ENCODE data around the gene OVCA2. TPM values are rescaled to one million over a fixed set of nuclear protein-coding genes. Genes with fewer than 3 reads are reported as not detected.
A peak's percentile ranks its signal among the peaks of the same experiment; 100 is the strongest.

The OVCA2 gene
- total RNA-seq, 1 donor from 2014 or later, result 27.8 TPM

DNA sequence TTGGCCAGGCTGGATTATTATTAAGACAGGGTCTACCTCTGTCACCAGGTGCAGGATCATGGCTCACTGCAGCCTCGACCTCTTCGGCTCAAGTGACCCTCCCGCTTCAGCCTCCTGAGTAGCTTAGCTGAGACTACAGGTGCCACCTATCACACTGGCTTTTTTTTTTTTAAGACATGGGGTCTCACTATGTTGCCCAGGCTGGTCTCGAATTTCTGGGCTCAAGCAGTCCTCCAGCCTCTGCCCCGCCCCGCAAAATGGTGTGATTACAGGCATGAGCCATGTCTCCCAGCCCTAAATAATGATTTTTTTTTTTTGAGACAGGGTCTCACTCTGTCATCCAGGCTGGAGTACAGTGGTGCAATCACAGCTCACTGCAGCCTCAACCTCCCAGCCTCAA, 5.8 kb downstream of the OVCA2 start:
- no peak overlapping the region for H3K27ac Mint-ChIP-seq
- DNase-seq (ENCODE audit: extremely low spot score, unreplicated experiment), result no peak
- peaks cover 19% of the 10 kb centered on the region for H3K4me1 Mint-ChIP-seq (ENCODE audit: unreplicated experiment)
- peaks cover 8% of the 10 kb centered on the region for H3K36me3 Mint-ChIP-seq
- H3K4me3 Mint-ChIP-seq, result no peak overlapping the region
- no peak for TF ChIP-seq CTCF (conservative IDR thresholded peaks at IDR 0.05)
- H3K9me3 Mint-ChIP-seq, result no peaks in the 10 kb centered on the region
- peaks cover 25% of the 10 kb centered on the region for H3K27me3 Mint-ChIP-seq

- Mint-ChIP-seq H3K9me3 (no peaks in the 10 kb centered on the region), H3K36me3 (no peaks in the 10 kb centered on the region), H3K4me1 (ENCODE audit: unreplicated experiment) (peaks cover 16% of the 10 kb centered on the region), H3K27ac (peak overlapping the region; percentile 85), H3K4me3 (peak overlapping the region; percentile 87), H3K27me3 (peaks cover 32% of the 10 kb centered on the region)
- TF ChIP-seq CTCF (conservative IDR thresholded peaks at IDR 0.05), result no peak
- no peak for DNase-seq (ENCODE audit: extremely low spot score, unreplicated experiment)
Observed at GRCh38 chr17:2048805-2049204, 7.0 kb downstream of the OVCA2 start.

DNA sequence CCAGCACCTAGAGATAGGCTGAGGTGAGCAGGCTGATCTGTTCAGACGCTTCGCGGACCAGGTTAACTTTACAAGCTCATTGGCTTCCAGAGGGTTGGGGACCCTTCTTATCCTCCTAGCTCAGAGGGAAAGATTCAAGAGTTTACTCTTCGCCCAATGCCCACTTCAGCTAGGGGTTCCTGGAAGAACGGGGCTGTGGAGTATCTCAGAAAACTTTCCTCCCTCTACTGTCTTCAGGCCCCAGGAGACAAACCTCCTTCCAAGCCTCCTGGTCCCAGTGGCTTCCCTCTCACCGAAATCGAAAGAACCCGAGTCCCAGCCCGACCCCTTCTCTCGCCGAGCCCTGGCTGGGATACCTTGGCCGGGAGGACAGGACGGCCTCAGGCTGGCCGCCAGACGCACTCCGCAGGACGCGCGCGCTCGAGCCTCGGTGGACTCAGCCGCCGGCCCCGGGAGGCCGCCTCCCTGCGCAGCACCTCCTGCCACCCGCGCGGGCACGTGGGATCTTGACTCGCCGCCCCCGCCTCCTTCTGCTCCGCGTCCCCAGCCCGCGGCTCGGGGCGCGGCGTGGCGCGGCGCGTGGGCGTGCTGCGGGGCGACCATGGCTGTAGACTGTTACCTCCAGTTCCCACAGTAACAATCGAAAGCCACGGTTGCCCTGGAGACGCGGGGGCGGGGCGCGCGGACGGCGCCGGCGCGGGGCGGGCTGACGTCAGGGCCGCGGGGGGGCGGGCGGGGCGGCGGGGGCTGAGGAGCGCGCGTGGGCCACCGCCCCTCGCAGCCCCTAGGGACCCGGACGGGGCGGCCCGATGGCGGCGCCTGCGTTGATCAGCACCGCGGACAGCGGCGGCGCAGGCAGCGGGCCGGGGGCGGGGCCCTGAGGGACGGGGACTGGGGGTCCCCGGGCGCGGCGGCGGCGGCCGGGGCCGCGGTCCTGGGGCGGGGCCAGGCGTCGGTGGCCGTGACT, 7.8 kb downstream of the OVCA2 start:
- Mint-ChIP-seq H3K4me3 (peak overlapping the region; percentile 87), H3K36me3 (no peaks in the 10 kb centered on the region), H3K27ac (peak overlapping the region; percentile 85), H3K4me1 (ENCODE audit: unreplicated experiment) (peaks cover 15% of the 10 kb centered on the region), H3K27me3 (peaks cover 37% of the 10 kb centered on the region), H3K9me3 (no peaks in the 10 kb centered on the region)
- peak; percentile 88 for DNase-seq (ENCODE audit: extremely low spot score, unreplicated experiment)
- TF ChIP-seq CTCF (conservative IDR thresholded peaks at IDR 0.05), result no peak

- peak; percentile 38 for TF ChIP-seq CTCF (conservative IDR thresholded peaks at IDR 0.05)
- no peaks in the 10 kb centered on the region for H3K36me3 Mint-ChIP-seq
- DNase-seq (ENCODE audit: extremely low spot score, unreplicated experiment), result no peak
- no peak overlapping the region for H3K4me3 Mint-ChIP-seq
- peak overlapping the region; percentile 62 for H3K27ac Mint-ChIP-seq
- peaks cover 13% of the 10 kb centered on the region for H3K4me1 Mint-ChIP-seq (ENCODE audit: unreplicated experiment)
- peaks cover 39% of the 10 kb centered on the region for H3K27me3 Mint-ChIP-seq
- no peaks in the 10 kb centered on the region for H3K9me3 Mint-ChIP-seq
Observed at GRCh38 chr17:2050300-2051060, 8.7 kb downstream of the OVCA2 start.

DNA sequence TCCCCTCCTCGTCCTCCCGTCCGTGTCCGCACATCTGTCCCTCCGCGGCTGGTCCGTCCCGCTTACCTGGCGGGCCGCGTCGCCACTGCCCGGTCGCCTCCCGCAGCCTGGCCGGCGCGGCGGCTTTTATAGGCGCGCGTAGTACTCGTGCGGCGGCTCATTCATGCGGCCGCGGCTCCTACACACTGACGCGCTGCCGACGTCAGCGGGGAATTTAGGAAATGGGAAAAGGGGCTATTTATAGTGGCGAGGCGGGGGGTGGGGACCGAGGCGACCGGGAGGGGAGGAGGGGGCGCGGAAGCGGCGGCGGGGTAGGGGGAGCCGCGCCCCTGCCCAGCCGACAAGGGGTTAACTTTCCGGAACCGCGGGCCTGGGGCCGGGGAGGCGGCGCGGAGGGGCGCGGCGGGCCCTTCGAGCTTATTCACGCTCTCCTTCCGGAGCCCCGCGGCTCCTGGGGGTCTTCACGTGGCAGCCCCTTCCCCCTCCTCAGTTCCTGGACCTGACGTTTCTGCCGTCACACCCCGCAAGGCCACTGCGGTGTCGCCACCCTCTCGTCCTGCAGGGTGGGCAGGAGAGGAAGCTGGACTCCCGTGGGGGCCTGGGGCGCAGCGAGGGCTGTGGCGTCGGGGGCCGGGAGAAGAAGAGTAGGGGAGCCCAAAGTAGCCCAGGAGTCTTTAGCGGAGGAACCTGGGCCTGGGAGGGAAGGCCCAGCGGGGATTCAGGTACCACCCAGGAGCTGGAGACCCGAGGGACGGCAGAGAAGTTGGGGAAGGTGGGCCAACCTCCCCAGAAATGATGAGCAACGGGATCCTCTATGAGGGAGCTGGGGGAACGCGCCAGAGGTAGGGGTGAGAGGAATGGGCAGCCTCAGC, 9.5 kb downstream of the OVCA2 start:
- DNase-seq (ENCODE audit: extremely low spot score, unreplicated experiment), result no peak
- Mint-ChIP-seq H3K27me3 (peaks cover 39% of the 10 kb centered on the region), H3K9me3 (no peaks in the 10 kb centered on the region), H3K27ac (peak overlapping the region; percentile 62), H3K36me3 (no peaks in the 10 kb centered on the region), H3K4me3 (peak overlapping the region; percentile 83), H3K4me1 (ENCODE audit: unreplicated experiment) (peaks cover 13% of the 10 kb centered on the region)
- peak; percentile 12 for TF ChIP-seq CTCF (conservative IDR thresholded peaks at IDR 0.05)
